ENCODE results near the gene CDK2. TPM values are rescaled to one million over a fixed set of nuclear protein-coding genes. Genes with fewer than 3 reads are reported as not detected.
A peak's percentile ranks its signal among the peaks of the same experiment; 100 is the strongest.

Gene CDK2
- total RNA-seq, 2 donors from 2014 or later = 24.3 to 28.2 TPM

GRCh38 chr12:55963760-55964159 is 2.9 kb upstream of the CDK2 start:
- Histone ChIP-seq H3K27ac (no peak overlapping the region), H3K27me3 (replicated peaks; ENCODE audit: insufficient read depth) (no peaks in the 10 kb centered on the region), H3K36me3 (no peaks in the 10 kb centered on the region), H3K4me3 (no peak overlapping the region), H3K9me3 (no peaks in the 10 kb centered on the region), H3K4me1 (replicated peaks) (no peaks in the 10 kb centered on the region)
- 84% methylated on average over 2 of the region's 2 CpGs for WGBS
- no peak for DNase-seq (ENCODE audit: low spot score)
- intact Hi-C loops (cut with DNase I) = no loop called here
- no peak for TF ChIP-seq POLR2A (IDR thresholded peaks at IDR 0.05)
- TF ChIP-seq POLR2AphosphoS5 (IDR thresholded peaks at IDR 0.05) = no peak
- no peak for TF ChIP-seq CTCF (IDR thresholded peaks at IDR 0.05)

- no peak for TF ChIP-seq CTCF (IDR thresholded peaks at IDR 0.05)
- no peak for TF ChIP-seq POLR2AphosphoS5 (IDR thresholded peaks at IDR 0.05)
- no peak for TF ChIP-seq POLR2A (IDR thresholded peaks at IDR 0.05)
- intact Hi-C loops (cut with DNase I) = no loop called here
- no peak overlapping the region for H3K27ac ChIP-seq
- no peaks in the 10 kb centered on the region for H3K36me3 ChIP-seq
- WGBS = 62% methylated on average over 5 of the region's 5 CpGs
- no peak overlapping the region for H3K4me3 ChIP-seq
- no peaks in the 10 kb centered on the region for H3K4me1 ChIP-seq (replicated peaks)
- H3K27me3 ChIP-seq (replicated peaks; ENCODE audit: insufficient read depth) = no peaks in the 10 kb centered on the region
- DNase-seq (ENCODE audit: low spot score) = no peak
- no peaks in the 10 kb centered on the region for H3K9me3 ChIP-seq
These were observed 1.4 kb upstream of the CDK2 start for GRCh38 chr12:55965240-55965639.

GRCh38 chr12:55965941-55966407 is 656 bp upstream of the CDK2 start, which contains the start of gene PMEL:
PMEL (minus strand) TSS chr12:55966042; CDS start chr12:55966011, 31 bp downstream.
- Histone ChIP-seq H3K36me3 (no peaks in the 10 kb centered on the region), H3K4me3 (peak within 1 kb of the TSS; percentile 67 to 74), H3K9me3 (no peaks in the 10 kb centered on the region), H3K27me3 (replicated peaks; ENCODE audit: insufficient read depth) (no peaks in the 10 kb centered on the region), H3K4me1 (replicated peaks) (no peaks in the 10 kb centered on the region), H3K27ac (peak within 1 kb of the TSS; percentile 84 to 89)
- WGBS = 7% methylated on average over 4 of the region's 4 CpGs
- intact Hi-C loops (cut with DNase I) = no loop called here
- DNase-seq (ENCODE audit: low spot score) = no peak
- TF ChIP-seq POLR2AphosphoS5 (IDR thresholded peaks at IDR 0.05) (no peak), POLR2A (IDR thresholded peaks at IDR 0.05) (no peak), CTCF (IDR thresholded peaks at IDR 0.05) (no peak)

- no peak for TF ChIP-seq CTCF (IDR thresholded peaks at IDR 0.05)
- TF ChIP-seq POLR2AphosphoS5 (IDR thresholded peaks at IDR 0.05) = no peak
- TF ChIP-seq POLR2A (IDR thresholded peaks at IDR 0.05) = no peak
- H3K4me1 ChIP-seq (replicated peaks) = no peaks in the 10 kb centered on the region
- H3K4me3 ChIP-seq = no peak overlapping the region
- H3K36me3 ChIP-seq = no peaks in the 10 kb centered on the region
- no peaks in the 10 kb centered on the region for H3K9me3 ChIP-seq
- 81% methylated on average over 4 of the region's 4 CpGs for WGBS
- H3K27ac ChIP-seq = no peak overlapping the region
- H3K27me3 ChIP-seq (replicated peaks; ENCODE audit: insufficient read depth) = no peaks in the 10 kb centered on the region
- intact Hi-C loops (cut with DNase I) = no loop called here
- no peak for DNase-seq (ENCODE audit: low spot score)
These were observed 2.7 kb downstream of the CDK2 start for GRCh38 chr12:55969356-55969755.

- intact Hi-C loops (cut with DNase I) = no loop called here
- WGBS = 90% methylated on average over 7 of the region's 7 CpGs
These were observed 4.1 kb downstream of the CDK2 start for GRCh38 chr12:55970775-55971174.

More at GRCh38 chr12:55970775-55971174, 4.1 kb downstream of the CDK2 start:
- H3K4me1 ChIP-seq (replicated peaks) = no peaks in the 10 kb centered on the region
- no peaks in the 10 kb centered on the region for H3K36me3 ChIP-seq
- DNase-seq (ENCODE audit: low spot score) = no peak
- TF ChIP-seq POLR2A (IDR thresholded peaks at IDR 0.05) (no peak), POLR2AphosphoS5 (IDR thresholded peaks at IDR 0.05) (no peak), CTCF (IDR thresholded peaks at IDR 0.05) (no peak)
- H3K4me3 ChIP-seq = no peak overlapping the region
- H3K9me3 ChIP-seq = no peaks in the 10 kb centered on the region
- H3K27me3 ChIP-seq (replicated peaks; ENCODE audit: insufficient read depth) = no peaks in the 10 kb centered on the region
- H3K27ac ChIP-seq = no peak overlapping the region
